Activated CD8-positive, alpha-beta memory T cell treated with anti-CD3 and anti-CD28 coated beads for 24 hours (primary cell): ENCODE results near the gene SLC26A1.

Experiments used
- DNase-seq: peaks from one replicate; pipeline ENCODE4 v3.0.0-alpha.2; 2020

Gene SLC26A1, protein sequence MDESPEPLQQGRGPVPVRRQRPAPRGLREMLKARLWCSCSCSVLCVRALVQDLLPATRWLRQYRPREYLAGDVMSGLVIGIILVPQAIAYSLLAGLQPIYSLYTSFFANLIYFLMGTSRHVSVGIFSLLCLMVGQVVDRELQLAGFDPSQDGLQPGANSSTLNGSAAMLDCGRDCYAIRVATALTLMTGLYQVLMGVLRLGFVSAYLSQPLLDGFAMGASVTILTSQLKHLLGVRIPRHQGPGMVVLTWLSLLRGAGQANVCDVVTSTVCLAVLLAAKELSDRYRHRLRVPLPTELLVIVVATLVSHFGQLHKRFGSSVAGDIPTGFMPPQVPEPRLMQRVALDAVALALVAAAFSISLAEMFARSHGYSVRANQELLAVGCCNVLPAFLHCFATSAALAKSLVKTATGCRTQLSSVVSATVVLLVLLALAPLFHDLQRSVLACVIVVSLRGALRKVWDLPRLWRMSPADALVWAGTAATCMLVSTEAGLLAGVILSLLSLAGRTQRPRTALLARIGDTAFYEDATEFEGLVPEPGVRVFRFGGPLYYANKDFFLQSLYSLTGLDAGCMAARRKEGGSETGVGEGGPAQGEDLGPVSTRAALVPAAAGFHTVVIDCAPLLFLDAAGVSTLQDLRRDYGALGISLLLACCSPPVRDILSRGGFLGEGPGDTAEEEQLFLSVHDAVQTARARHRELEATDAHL

DNA sequence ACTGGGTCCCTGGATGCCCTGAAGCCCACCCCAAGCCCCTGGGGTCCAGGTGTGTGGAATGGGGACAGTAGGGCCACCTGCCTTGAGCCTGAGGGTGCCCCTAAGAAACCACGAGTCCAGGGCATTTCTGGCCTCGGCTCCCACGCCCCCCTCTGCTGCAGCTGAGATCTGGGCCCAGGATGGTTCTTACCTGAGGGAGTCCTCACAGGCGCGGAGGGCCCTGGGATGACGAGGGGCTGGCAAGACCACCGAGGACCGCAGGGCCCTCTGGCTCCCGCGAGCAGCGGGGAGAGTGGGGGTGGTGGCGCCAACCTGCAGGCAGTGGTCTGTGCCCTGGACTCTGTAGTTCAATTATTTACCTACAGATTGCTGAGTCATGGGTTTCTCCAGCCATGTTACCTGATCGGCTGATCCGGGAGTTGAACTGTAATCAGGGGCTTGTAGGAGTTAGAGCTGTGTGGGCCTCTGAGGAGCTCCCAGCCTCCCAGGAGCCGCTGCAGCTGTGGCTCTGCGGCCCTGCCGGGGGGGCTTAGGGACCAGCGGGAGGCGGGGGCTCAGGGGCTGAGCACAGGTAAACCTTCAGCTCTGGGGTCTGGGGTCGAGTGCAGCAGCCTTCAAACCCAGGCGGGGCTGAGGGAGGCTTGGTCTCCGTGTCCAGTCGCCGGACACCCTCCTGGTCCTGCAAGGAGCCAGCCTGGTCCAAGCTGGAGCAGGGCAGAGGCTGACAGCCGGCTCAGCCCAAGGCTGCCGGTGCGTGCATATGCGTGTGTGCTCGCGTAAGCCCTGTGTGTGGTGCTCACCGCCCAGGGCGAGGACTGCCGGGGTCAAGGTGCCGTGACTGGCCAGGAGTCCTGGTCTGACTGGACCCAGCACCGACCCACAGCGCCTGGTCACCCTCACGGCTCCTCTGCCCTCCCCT, at the start of gene SLC26A1:
TSS of gene SLC26A1 (minus strand) at position 294 of the 919 bp plus-strand sequence. CDS start 1,701 bp downstream, outside the sequence.
- no peak for DNase-seq

DNA sequence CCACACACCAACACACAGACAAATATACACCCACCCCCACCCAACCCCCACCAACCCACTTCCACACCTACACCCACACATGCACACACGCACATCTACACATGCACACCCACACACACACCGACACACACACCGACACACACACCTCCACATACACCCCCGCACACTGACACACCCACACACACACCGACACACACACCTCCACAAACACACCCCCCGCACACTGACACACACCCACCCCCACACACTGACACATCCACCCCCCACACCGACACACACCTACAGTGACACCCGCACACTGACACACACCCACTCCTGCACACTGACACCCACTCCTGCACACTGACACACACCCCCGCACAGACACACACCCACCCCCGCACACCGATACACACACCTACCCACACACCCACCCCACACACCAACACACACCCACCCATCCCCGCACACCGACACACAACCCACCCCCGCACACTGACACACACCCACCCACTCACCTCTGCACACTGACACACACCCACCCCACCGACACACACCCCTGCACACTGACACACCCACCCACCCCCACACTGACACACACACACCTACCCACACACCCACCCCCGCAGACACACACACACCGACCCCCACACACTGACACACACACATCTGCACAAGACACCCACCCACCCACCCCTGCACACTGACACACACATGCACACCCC, 49.3 kb upstream of the SLC26A1 start:
- DNase-seq = no peak

DNA sequence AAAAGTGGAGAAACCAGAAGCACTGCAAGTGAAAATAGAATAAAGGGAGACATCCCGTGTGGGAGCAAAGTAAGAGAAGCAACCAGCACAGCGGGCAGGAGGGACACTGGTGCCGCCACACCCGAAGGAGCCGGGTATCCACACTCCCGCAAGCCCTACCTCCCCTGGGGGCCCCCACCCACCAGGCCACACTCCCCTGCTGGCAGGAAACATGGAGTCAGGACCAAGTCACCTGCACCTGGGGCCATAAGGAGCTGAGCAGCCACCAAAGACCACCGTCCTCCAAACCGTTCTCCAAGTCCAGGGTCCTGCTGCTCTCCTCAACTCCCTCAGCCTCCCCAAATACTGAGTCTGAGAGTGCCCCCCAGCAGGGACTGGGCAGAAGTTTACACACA, 48.7 kb upstream of the SLC26A1 start:
- DNase-seq = no peak

DNA sequence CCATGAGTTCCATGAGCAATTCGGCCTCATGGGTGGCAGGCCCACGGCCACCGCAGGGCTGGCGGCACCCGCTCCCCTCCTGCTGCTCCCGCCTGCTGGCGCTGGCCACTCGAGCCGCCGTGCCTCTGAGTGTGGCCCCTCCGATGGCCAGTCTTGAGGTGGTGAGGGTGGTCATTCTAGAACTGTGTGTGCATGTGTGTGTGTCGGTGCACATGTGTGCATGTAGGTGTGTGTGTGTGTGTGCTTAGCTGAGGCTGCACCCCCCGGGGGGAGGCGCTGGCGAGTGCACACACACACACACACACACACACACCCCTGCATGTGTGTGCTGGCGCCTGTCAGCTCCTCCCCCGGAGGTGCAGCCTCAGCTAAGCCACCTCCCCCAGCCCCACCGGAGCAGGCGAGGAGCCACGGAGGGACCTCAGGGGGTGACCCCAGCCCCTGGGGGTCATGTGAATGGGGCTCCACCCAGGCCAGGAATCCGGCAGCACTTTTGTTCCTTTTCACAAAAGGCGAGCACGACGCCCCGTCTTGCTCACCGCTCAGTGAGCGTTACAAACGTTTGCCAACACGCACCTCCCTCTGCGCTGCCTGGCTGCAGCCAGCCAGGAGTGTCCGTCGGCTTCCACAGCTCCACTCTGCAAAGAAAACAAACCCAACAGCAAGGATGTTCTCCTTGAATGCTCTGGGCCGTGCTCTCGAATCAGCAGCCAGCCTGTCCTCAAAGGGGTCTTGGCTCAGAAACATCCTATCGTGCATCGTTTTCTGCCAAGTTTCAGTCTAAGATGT, 48.1 kb upstream of the SLC26A1 start:
- DNase-seq = no peak

DNA sequence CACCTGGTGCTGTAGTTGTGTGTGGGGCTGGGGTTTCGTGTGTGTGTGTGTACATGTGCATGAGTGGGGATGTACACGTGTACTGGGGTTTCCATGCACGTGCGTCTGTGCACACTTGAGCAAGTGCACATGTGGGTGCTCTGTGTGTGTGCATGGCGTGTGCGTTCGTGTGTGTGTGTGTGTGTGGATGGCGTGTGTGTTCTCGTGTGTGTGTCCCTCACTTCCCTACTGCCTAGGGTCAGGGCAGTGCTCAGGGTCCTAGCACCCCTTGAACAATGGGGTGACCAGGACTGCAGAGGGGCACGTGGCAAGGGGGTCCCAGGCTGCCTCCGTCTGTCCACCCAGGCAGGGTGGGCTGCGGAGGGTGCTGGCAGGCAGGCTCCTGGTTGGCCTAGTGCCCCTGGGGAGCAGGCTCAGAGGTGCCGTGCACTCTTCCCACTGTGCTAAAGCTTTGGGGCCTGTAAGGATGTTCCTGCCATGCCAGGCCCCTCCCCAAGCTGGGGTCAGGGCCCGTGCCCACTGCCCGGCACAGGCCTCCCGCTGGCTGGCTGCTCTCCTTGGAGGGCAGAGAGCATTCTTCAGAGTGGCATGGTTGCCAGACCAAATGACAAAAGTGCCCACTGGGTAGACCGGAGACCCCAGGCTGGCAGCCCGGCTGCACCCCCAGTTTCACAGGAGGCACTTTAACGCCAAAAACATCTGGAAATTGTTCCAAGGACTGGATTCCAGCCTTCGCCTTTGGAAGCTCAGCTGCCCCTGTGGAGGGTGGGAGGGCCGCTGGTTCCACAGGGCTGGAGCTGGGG, 47.3 kb upstream of the SLC26A1 start:
- DNase-seq = no peak

DNA sequence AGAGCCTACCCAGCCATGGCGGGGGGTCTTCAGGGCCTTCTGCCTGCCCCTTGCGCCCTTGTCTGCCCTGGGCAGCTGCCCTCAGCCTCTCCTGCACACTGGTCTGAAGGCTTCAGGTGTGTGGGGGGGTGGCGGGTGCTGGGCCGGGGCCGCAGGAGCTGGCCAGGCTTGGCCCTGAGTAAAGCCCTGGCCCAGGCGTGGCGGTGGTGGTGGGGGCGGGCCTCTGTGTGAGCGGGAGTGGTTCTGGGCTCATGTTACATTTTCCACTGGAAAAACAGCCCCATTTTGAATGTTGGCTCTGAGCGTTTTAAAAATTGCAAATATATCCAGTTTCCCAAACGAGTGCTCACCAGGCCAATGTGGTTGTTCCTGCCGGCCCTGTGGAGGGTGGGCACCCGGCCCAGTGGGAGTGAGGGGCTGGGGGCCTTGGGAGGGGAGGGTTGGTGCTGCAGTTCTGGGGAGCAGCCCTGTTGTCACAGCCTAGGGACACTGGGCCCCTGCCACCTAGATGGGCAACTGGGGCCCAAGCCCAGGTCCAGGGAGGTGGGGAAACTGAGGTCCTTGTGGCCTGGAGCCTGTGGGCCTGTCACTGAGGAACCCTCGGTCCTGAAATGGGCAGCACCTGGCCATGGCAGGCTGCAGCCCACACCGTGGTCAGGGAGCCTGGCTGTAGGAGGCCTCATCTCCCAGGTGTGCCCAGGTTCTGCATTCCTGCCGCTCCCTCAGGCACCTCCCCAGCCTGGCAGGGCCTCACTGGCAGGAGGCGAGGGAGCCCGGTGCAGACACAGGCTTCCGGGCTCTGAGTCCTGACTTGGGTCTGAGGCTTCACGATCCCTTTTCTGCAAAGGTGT, 46.5 kb upstream of the SLC26A1 start:
- no peak for DNase-seq

DNA sequence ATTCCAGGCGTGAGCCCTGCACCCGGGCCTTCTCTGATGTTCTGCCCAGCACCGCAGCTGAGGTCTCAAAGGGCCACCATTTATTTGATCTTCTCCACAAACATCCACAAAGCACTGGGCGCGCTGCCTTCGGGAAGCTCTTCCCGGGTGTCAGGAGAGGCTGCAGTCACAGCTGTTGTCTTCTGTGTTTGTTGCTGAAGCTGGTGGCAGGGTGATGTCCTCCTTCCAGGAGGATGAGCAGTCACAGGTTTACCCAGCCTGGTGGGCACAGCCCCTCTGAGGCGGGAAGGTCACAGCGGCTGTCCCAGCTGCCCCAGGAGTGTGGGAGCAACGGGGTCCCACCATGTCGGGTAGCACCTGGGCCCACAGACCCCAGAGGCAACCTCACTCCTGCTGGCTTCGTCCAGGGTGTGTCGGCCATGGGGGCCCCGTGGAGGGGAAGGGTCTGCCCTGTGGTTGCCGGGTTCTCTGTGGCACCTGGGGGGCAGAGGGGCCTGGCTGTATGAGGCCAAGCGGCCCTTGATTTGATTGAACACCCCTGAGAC, 45.8 kb upstream of the SLC26A1 start:
- DNase-seq = no peak

DNA sequence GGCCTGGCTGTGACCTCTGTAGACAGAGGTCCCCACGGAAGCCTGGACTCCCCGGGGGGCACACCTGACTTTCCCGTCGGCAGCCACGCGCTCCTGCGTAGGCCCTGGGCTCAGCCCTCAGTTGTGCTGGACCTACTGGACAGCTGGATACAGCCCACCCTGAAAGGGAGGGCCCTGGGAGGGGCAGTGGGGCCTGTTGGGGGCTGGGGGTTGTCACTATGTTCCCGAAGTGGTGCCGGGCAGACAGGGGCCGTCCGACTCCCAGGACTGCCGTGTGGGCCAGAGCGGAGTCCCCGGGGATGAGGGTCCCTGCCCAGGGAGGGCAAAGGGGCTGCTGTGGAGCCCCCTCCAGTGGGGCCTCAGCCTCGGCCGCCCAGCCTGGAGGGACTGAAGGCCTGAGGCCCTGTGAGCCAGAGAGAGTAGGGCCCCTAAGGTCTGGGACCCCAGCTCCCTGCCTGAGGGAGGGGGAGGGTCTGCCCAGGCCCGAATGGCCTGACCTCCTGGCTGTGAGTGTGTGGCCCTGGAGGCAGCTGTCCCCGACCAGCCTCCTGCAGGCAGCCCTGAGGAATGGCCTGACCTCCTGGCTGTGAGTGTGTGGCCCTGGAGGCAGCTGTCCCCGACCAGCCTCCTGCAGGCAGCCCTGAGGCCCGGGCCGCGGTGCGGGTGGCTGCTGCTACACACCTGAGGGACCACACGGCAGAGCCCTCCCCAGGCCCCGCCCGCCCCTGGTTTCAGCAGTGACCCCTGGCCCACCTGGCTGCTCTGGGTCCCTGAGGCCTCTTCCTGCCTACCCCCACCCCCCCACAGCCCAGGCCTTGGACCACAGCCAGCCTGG, 44.0 kb upstream of the SLC26A1 start:
- DNase-seq = no peak

DNA sequence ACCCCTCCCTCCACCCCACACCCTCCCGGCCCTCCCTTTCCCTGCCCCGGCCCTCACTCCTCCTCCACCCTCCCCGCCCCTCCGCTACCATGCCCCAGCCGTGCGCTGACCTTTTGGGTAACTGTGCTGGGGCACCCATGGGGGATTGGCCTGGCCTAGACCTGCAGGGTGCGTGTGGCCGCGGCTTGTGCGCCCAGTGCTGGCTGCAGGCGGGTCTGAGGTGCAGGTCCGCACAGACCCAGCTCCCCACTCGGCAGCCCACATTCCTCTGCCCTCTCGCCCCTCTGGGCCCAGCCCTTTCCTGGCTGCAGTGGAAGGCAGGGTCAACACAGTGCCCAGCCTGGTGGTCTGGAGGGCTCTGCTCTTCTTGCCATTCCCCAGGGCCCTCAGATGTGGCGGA, 42.9 kb upstream of the SLC26A1 start:
- DNase-seq = no peak

DNA sequence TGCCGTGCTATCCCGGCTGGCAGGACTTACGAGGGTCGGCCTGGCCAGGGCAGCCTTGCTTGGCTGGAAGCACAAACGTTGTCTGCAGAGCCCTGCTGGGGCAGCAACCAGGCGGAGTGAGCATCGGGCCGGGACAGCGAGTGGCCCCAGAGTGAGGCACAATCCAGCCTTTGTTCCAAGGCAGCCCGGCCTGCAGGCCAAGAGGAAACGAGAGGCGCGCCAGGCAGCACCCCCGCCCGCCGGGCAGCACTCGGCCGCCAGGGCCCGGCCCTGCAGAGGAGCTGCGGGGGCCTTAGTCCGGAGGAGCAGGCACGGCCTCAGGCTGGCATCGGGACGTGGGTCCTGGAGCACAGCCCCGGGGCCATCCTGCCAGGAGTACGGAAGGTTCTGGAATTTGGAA, 42.3 kb upstream of the SLC26A1 start:
- DNase-seq = no peak

DNA sequence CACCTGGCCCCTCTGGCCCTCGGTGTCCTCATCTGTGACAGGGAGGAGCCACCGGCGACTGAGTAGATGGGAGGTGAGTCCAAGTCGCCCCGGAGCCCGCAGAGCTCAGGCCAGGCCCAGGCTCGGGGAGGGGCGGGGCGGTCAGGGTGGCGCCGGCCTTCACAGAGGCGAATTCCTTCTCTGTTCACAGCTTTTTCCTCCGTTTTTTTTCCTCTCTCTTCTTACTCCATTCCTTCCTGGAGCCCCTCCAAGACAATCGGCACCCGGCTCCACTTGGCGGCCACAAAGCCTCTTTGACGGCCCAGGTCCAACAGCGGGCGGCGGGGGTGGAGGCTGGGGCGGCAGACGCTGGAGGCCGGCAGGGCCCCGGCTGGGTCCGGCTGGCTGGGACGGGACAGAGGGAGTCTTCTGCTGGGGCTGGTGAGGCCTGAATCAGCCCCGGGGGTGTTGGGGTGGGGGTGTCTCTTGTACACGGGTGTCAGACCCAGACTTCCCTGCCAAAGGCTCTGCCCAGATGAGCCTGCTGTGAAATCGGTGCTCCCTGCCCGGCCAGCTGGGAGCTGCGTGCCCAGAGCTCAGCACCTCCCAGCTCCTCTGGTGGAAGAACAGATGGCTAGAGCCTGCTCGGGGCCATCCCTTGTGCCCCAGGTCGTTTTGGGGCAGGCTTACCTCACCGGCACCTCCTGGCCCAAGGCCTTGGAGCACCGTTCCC, 40.8 kb upstream of the SLC26A1 start:
- DNase-seq = no peak

DNA sequence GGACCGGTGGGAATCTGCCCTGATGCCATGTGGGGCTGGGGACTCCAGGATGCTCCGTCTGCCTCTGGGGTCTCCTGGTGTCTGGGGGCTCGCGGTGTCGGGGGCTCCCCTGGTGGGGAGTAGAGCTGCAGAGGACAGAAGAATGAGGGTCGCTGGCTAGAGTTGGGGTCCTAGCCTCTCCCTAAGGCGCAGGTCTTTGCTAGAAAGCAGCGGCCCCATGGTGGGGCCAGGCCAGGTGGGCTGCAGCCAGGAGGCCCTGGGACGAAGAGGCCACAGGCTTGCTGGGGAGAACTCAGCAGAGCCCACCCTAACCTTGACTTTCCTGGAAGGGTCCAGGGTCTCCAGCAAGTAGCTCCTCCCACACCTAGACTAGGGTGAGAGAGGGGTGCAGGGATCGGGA, 39.7 kb upstream of the SLC26A1 start:
- DNase-seq = no peak

DNA sequence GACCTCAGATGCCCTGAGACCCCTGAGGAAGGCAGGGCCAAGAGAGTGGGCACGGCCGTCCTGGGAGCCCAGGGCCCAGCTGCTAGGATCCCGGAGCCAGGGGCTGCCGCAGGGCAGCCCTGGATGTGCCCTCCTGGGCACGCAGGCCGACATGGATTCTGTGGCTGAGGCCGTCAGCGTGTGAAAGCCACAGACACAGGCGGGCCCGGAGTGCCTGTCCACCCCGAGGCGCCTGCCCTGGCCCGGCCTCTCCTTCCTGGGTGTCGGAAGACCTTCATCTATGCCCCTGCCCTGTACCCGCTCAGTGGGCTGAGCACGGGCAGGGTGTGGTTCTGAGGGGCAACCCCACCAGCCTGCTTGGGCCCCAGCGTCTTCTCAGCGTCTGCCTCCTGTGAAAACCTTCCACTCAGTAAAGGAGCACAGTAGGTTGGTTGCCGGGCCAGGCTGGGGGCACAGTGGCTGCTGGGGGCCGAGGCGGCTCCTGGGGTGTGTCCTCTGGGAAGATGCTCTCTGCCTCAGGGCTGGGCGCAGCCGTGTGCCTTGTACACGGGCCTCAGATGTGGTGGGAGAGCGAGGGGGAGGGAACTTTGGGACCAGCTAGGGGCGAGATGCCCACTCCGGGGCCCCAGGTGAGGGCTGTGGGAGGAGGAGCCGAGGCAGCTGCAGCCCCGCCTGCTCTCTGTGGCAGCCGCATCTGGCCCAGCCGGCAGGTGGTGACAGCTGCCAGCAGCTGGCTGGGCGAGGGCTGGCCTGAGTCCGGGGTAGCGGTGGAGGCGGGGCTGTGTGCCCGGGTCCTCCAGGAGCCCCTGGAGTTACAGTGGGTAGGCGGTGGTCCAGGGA, 39.0 kb upstream of the SLC26A1 start:
- no peak for DNase-seq

DNA sequence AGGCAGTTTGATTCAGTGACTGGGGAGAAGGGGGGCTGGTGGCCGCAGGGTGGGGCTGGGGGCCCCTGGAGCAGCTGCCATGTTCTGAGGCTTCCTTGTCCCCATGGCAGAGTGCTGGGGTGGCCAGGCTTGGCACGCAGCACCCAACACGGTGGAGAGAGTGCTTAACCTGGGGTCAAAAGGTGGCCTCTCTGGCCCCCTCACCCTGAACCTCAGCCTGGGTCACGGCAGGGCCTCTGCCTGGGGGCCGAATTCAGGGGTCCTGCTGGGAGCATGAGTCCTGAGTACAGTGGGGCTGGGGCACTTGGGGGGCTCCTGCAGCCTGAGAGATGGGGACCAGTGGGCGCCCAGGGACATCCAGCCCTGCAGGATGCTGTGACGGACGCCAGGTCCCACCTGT, 38.1 kb upstream of the SLC26A1 start:
- no peak for DNase-seq

DNA sequence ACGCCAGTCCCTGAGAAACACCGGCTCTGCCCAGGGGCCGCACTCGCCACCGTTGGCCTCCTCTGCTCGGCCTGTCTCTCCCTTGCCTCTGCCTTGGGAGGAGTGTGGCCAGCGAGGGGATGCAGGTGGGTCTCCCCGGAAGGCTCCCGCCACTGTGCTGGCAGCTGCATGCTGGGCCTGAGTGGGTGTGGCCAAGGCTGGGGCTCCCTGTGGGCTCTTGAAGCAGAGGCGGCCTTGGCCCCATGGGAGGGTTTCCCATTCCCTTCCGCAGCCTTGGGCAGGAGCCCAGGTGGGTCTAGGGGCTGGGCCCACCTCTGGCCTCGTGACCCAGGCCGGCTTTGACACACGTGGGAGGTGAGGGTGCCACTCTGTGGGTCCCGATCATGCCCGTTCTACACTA, 37.4 kb upstream of the SLC26A1 start:
- no peak for DNase-seq

DNA sequence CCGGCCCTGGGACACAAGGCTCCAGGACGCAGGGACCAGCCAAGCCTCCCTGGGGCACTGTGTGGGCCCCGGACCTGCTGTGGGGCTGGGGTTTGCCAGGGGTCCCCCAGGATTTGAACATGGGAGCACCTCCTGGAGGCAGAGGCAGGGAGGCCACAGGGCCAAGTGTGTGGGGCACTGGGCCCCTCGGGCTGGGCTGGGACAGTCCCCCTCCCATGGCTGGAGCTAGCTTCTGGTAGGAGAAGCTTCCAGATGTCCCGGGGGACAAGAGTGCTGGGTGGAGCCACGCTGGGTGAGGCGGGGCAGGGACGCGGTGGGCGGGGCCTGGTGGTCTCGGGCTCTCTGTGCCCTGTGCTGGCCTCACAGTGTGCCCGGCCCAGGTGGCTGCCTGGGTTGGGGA, 36.8 kb upstream of the SLC26A1 start:
- no peak for DNase-seq

DNA sequence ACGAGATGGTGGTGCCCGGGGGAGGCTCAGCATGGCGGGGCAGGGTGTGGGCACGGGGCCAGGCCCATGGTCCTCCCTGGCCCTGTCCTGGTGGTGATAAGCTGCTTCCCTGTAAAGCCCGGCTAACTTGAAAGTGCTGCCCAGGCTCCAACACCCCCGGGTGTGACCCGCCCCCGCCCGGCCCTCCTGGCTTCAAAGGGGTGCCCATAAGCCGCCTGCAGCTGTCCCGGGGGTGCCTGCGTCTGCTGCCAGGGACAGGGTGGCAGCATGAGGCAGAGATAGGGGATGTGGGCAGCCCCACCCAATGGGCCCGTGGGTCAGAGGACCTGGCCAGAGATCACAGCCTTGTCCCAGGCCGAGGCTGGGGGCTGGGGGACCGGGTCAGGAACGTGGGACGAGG, 36.3 kb upstream of the SLC26A1 start:
- no peak for DNase-seq
